Measurements from ENCODE around the gene MRPL38. TPM values are rescaled to one million over a fixed set of nuclear protein-coding genes. Genes with fewer than 3 reads are reported as not detected.
A peak's percentile ranks its signal among the peaks of the same experiment; 100 is the strongest.
"Not testable (repeated sequence)": the region's sequence is repeated elsewhere in the genome, so short reads cannot be mapped to it uniquely, and the experiment has no call there.

MRPL38 gene
- total RNA-seq, 1 experiment from 2014 or later = 146 TPM

DNA sequence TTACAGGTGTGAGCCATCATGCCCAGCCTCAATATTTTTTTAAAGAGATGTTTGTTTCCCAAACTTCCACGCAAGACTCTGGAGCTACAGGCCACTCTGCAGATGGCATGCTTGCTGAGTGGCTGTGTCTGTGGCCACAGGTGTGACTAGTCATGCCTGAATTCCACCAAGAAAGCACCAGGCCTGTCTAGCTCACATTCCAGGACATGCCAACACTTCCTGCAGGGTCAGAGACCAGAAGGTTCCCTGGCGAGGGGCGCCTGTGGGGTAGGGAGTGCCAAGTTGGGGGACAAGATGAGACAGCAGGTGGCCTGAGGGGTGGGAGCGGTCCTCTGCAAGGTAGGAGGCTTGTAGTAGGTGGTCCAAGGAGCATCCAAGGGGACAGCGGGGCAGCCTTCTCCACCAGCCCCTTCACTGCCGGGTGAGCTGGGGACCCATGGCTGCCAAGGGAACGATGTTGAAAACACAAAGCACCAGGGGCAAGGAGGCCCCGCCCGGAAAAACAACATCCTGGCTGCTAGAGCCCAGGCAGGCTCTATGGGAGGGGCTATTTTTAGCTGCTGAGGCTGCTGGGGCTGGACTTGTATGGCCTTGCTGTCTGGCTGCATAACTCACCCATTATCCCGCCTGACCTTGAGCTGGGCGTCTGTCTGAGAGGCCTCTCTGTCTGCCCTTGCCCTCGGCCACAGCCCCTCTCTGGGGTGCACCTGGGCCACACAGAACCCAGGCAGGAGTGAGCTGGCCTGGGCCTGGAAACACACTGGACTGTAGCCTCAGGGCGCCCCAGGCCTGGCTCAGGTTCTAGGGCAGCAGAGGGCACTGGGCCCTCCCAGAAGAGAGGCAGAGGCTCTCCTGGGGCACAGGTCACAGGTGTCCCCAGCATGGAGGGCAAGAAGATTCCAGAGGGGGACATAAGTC lies 32.0 kb downstream of the MRPL38 start:
- ChIA-PET CTCF (interaction anchor here (0.7 to 5.1 kb wide), 7 partner anchors 8 to 407 kb away, joined by 3 to 48 read pairs (median 4); partner anchors contain the start of gene WBP2), POLR2A (interaction anchor here (1.0 kb wide), 1 partner anchor 17 kb away, joined by 3 read pairs; the partner anchor contains the start of gene WBP2)
- ATAC-seq (peak; percentile 12), DNase-seq (ENCODE audit: low spot score) (no peak)
- H3K9me3 Mint-ChIP-seq = no peaks in the 10 kb centered on the region
- peaks cover 14% of the 10 kb centered on the region for H3K27me3 Mint-ChIP-seq (ENCODE audit: low read depth)
- H3K4me3 Mint-ChIP-seq = no peak overlapping the region
- peak; percentile 79; the same call in 1 of the 2 replicates for TF ChIP-seq GABPB1 (CRISPR knock-in tag; IDR thresholded peaks at IDR 0.05)
- TF ChIP-seq, protein P1, sequence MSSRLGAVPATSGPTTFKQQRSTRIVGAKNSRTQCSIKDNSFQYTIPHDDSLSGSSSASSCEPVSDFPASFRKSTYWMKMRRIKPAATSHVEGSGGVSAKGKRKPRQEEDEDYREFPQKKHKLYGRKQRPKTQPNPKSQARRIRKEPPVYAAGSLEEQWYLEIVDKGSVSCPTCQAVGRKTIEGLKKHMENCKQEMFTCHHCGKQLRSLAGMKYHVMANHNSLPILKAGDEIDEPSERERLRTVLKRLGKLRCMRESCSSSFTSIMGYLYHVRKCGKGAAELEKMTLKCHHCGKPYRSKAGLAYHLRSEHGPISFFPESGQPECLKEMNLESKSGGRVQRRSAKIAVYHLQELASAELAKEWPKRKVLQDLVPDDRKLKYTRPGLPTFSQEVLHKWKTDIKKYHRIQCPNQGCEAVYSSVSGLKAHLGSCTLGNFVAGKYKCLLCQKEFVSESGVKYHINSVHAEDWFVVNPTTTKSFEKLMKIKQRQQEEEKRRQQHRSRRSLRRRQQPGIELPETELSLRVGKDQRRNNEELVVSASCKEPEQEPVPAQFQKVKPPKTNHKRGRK (CRISPR knock-in tag; IDR thresholded peaks at IDR 0.05; ENCODE audit: borderline replicate concordance) = no peak
- no peak for TF ChIP-seq NR2C2 (CRISPR knock-in tag; IDR thresholded peaks at IDR 0.05)
- TF ChIP-seq FOXP1 (CRISPR knock-in tag; IDR thresholded peaks at IDR 0.05; ENCODE audit: borderline replicate concordance) = no peak
- peaks cover 36% of the 10 kb centered on the region for H3K4me1 Mint-ChIP-seq
- no peak overlapping the region for H3K27ac Mint-ChIP-seq
- H3K36me3 Mint-ChIP-seq = no peaks in the 10 kb centered on the region

DNA sequence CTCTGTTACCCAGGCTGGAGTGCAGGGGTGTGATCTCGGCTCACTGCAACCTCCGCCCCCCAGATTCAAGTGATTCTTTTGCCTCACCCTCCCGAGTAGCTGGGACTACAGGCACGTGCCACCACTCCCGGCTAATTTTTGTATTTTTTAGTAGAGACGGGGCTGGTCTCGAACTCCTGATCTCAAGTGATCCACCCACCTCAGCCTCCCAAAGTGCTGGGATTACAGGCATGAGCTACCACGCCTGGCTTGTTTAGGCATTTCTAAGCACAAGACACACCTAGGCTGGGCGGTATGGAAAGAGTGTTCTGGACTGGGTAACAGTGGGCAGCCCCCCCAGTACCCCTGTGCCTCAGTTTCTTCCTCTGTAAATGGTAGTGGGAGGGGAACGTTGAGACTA lies 34.5 kb downstream of the MRPL38 start:
- ATAC-seq = not testable (repeated sequence)

DNA sequence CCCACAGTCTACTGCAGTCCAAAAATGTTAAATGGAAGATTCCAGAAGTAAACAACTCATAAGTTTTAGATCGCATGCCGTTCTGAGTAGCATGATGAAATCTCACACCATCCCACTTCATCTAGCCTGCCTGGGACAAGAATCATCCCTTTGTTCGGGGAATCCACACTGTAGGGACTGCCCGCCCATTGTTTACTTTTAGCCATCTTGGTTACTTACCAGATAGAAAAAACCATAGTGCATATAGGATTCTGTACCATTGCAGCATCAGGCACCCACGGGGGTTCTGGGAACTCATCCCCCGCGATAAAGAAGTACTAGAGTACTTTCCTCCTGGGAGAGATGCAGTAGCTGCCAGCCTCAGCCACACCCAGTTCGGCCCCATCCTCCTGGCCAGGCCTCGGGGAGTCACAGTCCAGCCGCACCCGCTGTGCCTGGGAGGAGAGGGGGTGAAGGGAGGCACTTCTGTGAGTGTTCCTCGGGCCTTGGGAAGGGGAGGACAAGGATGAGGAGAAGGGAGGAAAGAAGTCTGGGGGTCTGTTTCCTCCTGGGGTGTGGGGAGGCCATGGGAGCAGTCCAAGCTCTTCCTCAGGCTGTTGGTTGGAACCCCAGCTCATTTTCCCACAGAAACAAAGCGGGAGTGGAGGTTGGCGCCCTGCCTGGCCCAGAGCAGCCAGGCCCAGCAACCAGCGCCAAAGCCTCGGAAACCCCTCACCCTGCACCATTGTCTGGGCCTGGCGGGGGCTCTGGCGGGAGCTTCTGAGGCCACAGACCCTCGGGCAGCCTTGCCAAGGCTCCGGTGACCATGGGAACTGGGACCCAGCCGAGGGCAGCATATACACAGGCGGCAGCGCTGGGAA lies 35.2 kb downstream of the MRPL38 start:
- peaks cover 28% of the 10 kb centered on the region for H3K4me1 Mint-ChIP-seq
- H3K27me3 Mint-ChIP-seq (ENCODE audit: low read depth) = no peaks in the 10 kb centered on the region
- no peak overlapping the region for H3K4me3 Mint-ChIP-seq
- H3K9me3 Mint-ChIP-seq = no peaks in the 10 kb centered on the region
- ATAC-seq (no peak), DNase-seq (ENCODE audit: low spot score) (no peak)
- no peaks in the 10 kb centered on the region for H3K36me3 Mint-ChIP-seq
- POLR2A ChIA-PET = no interaction called here
- CTCF ChIA-PET = interaction anchor here (1.0 to 5.1 kb wide), 4 partner anchors 9 to 39 kb away, joined by 4 to 48 read pairs (median 14); partner anchors contain the start of genes MRPL38 and TRIM47
- H3K27ac Mint-ChIP-seq = no peak overlapping the region; the same call in 1 of the 2 replicates
- TF ChIP-seq GABPB1 (CRISPR knock-in tag; IDR thresholded peaks at IDR 0.05) = peak; percentile 99
- TF ChIP-seq KAT7 (CRISPR knock-in tag; IDR thresholded peaks at IDR 0.05; ENCODE audit: borderline replicate concordance) = no peak
- TF ChIP-seq NFATC4 (CRISPR knock-in tag; IDR thresholded peaks at IDR 0.05) = no peak
- no peak for TF ChIP-seq RORB (CRISPR knock-in tag; IDR thresholded peaks at IDR 0.05)
- TF ChIP-seq, protein P2, sequence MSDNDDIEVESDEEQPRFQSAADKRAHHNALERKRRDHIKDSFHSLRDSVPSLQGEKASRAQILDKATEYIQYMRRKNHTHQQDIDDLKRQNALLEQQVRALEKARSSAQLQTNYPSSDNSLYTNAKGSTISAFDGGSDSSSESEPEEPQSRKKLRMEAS (CRISPR knock-in tag; IDR thresholded peaks at IDR 0.05) = no peak

More for the DNA sequence above, 34.5 kb downstream of the MRPL38 start:
- H3K27me3 Mint-ChIP-seq (ENCODE audit: low read depth); DNase-seq (ENCODE audit: low spot score); H3K9me3 Mint-ChIP-seq; H3K27ac Mint-ChIP-seq; POLR2A ChIA-PET; H3K36me3 Mint-ChIP-seq; H3K4me3 Mint-ChIP-seq: not testable (repeated sequence)
- H3K4me1 Mint-ChIP-seq = peaks cover 21% of the 10 kb centered on the region
- CTCF ChIA-PET = interaction anchor here (1.1 to 5.1 kb wide), 4 partner anchors 9 to 40 kb away, joined by 3 to 48 read pairs (median 11); partner anchors contain the start of gene MRPL38

DNA sequence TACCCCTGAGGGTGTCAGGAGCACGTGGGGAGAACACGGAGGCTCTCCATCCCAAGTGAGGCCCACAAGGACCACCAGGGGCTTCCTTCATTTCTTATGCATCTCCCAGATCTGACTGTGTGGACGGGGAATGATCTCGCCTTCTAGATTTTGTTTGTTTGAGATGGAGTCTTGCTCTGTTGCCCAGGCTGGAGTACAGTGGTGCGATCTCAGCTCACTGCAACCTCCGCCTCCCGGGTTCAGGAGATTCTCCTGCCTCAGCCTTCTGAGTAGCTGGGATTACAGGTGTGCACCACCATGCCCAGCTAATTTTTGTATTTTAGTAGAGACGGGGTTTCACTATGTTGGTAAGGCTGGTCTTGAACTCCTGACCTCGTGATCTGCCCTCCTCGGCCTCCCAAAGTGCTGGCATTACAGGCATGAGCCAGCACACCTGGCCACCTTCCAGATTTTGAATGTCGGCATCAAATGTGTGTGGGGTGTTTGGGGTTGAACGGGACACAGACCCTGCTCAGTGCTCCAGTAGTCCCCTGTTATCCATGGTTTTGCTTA lies 35.9 kb downstream of the MRPL38 start:
- ATAC-seq; H3K36me3 Mint-ChIP-seq; H3K4me3 Mint-ChIP-seq; POLR2A ChIA-PET; H3K27ac Mint-ChIP-seq; H3K27me3 Mint-ChIP-seq (ENCODE audit: low read depth); DNase-seq (ENCODE audit: low spot score); H3K9me3 Mint-ChIP-seq: not testable (repeated sequence)
- CTCF ChIA-PET = interaction anchor here (1.0 to 1.4 kb wide), 2 partner anchors 9 to 37 kb away, joined by 4 to 9 read pairs; partner anchors contain the start of genes MRPL38 and TRIM47
- H3K4me1 Mint-ChIP-seq = peaks cover 32% of the 10 kb centered on the region

DNA sequence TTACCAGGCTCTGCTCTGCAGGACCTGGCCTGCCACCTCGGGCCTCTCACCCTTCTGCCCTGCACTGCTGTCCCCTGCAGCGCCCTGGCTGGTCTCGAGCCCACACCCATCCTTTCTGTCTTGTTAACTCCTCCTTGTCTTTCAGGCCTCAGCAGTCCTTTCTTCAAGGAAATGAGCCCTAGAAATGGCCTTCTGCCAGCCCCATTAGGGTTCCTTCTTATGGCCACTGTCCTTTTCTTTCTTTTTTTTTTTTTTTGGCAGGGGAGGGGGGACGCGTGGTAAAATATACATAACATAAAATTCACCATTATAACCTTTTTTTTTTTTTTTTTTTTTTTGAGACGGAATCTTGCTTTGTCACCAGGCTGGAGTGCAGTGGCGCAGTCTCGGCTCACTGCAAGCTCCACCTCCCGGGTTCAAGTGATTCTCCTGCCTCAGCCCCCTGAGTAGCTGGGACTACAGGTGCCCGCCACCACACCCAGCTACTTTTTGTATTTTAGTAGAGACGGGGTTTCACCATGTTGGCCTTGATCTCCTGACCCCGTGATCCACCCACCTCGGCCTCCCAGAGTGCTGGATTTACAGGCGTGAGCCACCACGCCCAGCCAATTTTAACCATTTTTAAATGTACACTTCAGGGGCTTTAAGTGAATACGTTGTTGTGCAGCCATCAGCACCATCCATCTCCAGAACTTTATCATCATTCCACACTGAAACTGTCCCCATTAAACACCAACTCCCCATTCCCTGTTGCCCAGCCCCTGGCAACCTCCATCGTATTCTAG lies 39.1 kb downstream of the MRPL38 start:
- not testable (repeated sequence) for ATAC-seq; H3K27ac Mint-ChIP-seq; H3K36me3 Mint-ChIP-seq; H3K9me3 Mint-ChIP-seq; DNase-seq (ENCODE audit: low spot score); H3K27me3 Mint-ChIP-seq (ENCODE audit: low read depth); H3K4me3 Mint-ChIP-seq
- peaks cover 25% of the 10 kb centered on the region for H3K4me1 Mint-ChIP-seq
- ChIA-PET CTCF (interaction anchor here (0.6 to 1.4 kb wide), 12 partner anchors 8 to 811 kb away, joined by 3 to 15 read pairs (median 5); partner anchors contain the start of genes CDK3, GALK1 and SMIM5), POLR2A (interaction anchor here (1.4 kb wide), 1 partner anchor 10 kb away, joined by 10 read pairs; the partner anchor contains the start of gene WBP2)

DNA sequence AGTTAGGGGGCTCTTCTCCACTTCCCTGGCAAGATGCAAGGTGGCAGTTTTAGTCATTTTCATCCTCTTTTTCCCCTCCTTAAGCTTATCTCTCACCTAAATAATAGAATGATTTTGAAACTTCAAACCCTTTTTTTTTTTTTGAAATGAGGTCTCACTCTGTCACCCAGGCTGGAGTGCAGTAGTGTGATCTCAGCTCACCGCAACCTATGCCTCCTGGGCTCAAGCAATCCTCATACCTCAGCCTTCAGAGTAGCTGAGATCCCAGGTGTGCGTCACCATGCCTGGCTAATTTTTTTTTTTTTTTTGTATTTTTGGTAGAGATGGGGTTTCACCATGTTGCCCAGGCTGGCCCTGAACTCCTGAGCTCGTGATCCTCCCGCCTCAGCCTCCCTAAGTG lies 39.8 kb downstream of the MRPL38 start:
- ChIA-PET CTCF (interaction anchor here (0.6 to 2.0 kb wide), 18 partner anchors 8 to 810 kb away, joined by 3 to 15 read pairs (median 4); partner anchors contain the start of genes CDK3, GALK1, SMIM5 and TRIM47), POLR2A (interaction anchor here (0.7 to 1.4 kb wide), 2 partner anchors 9 to 34 kb away, joined by 3 to 10 read pairs; partner anchors contain the start of gene WBP2)

More for the DNA sequence above, 39.8 kb downstream of the MRPL38 start:
- ATAC-seq = peak; percentile 8; the same call in 1 of the 2 replicates
- H3K4me3 Mint-ChIP-seq; H3K36me3 Mint-ChIP-seq; DNase-seq (ENCODE audit: low spot score); H3K27ac Mint-ChIP-seq; H3K9me3 Mint-ChIP-seq; H3K27me3 Mint-ChIP-seq (ENCODE audit: low read depth): not testable (repeated sequence)
- H3K4me1 Mint-ChIP-seq = peaks cover 21% of the 10 kb centered on the region
